LNCaP clone FGC (cell line): ENCODE measurements around the gene USP4.

Source experiments
- DNase-seq: peaks from one replicate; pipeline ENCODE4 v3.0.0-alpha.2; 2011; ENCODE audit warnings: low read depth
- H3K4me3 ChIP-seq: 2 replicates; pipeline ENCODE4 v1.5.1; 2011; ENCODE audit warnings: mild to moderate bottlenecking, low read depth, low read length, control low read depth
- CTCF ChIP-seq: IDR thresholded peaks from 2 replicates; pipeline ENCODE4 v1.5.1; 2012; ENCODE audit warnings: mild to moderate bottlenecking; ENCODE audit not compliant: control insufficient read depth, insufficient read depth; ENCODE audit errors: extremely low read depth

Gene USP4

GRCh38 chr3:49276475-49277382 is 63.1 kb downstream of the USP4 start, which contains the start of gene C3orf62:
C3orf62 (minus strand) TSS chr3:49277232; CDS start chr3:49276872, 360 bp downstream.
- peak within 1 kb of the TSS; percentile 58 for H3K4me3 ChIP-seq
- peak; percentile 58 for DNase-seq
- no peak for TF ChIP-seq CTCF

GRCh38 chr3:49273825-49274532 is 65.9 kb downstream of the USP4 start:
- DNase-seq = no peak
- H3K4me3 ChIP-seq = no peak overlapping the region
- TF ChIP-seq CTCF = no peak

- no peak for TF ChIP-seq CTCF
- H3K4me3 ChIP-seq = no peak overlapping the region
- DNase-seq = no peak
These were observed 68.8 kb downstream of the USP4 start for GRCh38 chr3:49271047-49271446.

- no peak overlapping the region for H3K4me3 ChIP-seq
- TF ChIP-seq CTCF = no peak
- no peak for DNase-seq
These were observed 69.7 kb downstream of the USP4 start for GRCh38 chr3:49270156-49270500.

- H3K4me3 ChIP-seq = no peak overlapping the region
- no peak for DNase-seq
- TF ChIP-seq CTCF = no peak
These were observed 70.3 kb downstream of the USP4 start for GRCh38 chr3:49269443-49270155.

GRCh38 chr3:49266410-49267095 is 73.3 kb downstream of the USP4 start:
- no peak overlapping the region for H3K4me3 ChIP-seq
- TF ChIP-seq CTCF = no peak
- DNase-seq = no peak
